Neural cell (in vitro differentiated cells): Measurements from ENCODE around the gene SCLY. TPM values are rescaled to one million over a fixed set of nuclear protein-coding genes. Genes with fewer than 3 reads are reported as not detected.

Source experiments
- H2AFZ ChIP-seq: fragments of 200-600, 300-800 bp; sonication (generic), shearing (Covaris generic); 2 replicates; pipeline ENCODE4 v1.6.0; 2014; ENCODE audit warnings: low read depth, mild to moderate bottlenecking, antibody characterized with exemption, low read length, moderate library complexity
- H3F3A ChIP-seq: fragments of 200-600 bp; shearing (Covaris generic); 2 replicates; pipeline ENCODE4 v1.6.1; 2016; ENCODE audit warnings: mild to moderate bottlenecking, moderate library complexity, mixed read lengths, antibody characterized with exemption, low read length; ENCODE audit not compliant: insufficient read depth, poor library complexity, severe bottlenecking
- H3K27ac ChIP-seq: fragments of 200-600, 300-800 bp; sonication (generic), shearing (Covaris generic); 2 replicates; pipeline ENCODE4 v1.5.1; 2014; ENCODE audit warnings: mild to moderate bottlenecking, low read length, moderate library complexity
- H3K27me3 ChIP-seq: fragments of 300-800, 200-600 bp; sonication (generic), shearing (Covaris generic); 2 replicates; pipeline ENCODE4 v1.6.0; 2014; ENCODE audit warnings: mild to moderate bottlenecking, low read depth, low read length, moderate library complexity; ENCODE audit not compliant: insufficient read depth
- H3K36me3 ChIP-seq: fragments of 300-800, 200-600 bp; sonication (generic), shearing (Covaris generic); 2 replicates; pipeline ENCODE4 v1.5.1; 2014; ENCODE audit warnings: mild to moderate bottlenecking, antibody characterized with exemption, low read length, moderate library complexity; ENCODE audit not compliant: insufficient read depth
- H3K4me2 ChIP-seq: fragments of 300-800, 200-600 bp; sonication (generic), shearing (Covaris generic); 2 replicates; pipeline ENCODE4 v1.6.0; 2014; ENCODE audit warnings: mild to moderate bottlenecking, low read length
- H3K4me3 ChIP-seq: fragments of 300-800, 200-600 bp; sonication (generic), shearing (Covaris generic); 2 replicates; pipeline ENCODE4 v1.5.1; 2014; ENCODE audit warnings: mild to moderate bottlenecking, low read length, moderate library complexity
- H3K79me2 ChIP-seq: fragments of 200-600 bp; shearing (Covaris generic); replicated peaks from 2 replicates; pipeline ENCODE4 v1.6.0; 2014; ENCODE audit warnings: mild to moderate bottlenecking, low read length, moderate library complexity; ENCODE audit not compliant: insufficient read depth
- H3K9ac ChIP-seq: fragments of 300-800, 200-600 bp; sonication (generic), shearing (Covaris generic); 2 replicates; pipeline ENCODE4 v1.6.1; 2016; ENCODE audit warnings: mild to moderate bottlenecking, low read length, mixed read lengths
- H3K9me2 ChIP-seq: fragments of 200-600 bp; shearing (Covaris generic); 2 replicates; pipeline ENCODE4 v1.6.1; 2016; ENCODE audit warnings: mild to moderate bottlenecking, low read length, mixed read lengths; ENCODE audit not compliant: insufficient read depth
- H3K9me3 ChIP-seq: fragments of 200-600, 300-800 bp; sonication (generic), shearing (Covaris generic); 2 replicates; pipeline ENCODE4 v1.6.1; 2016; ENCODE audit warnings: mild to moderate bottlenecking, mixed run types, low read length, moderate library complexity, mixed read lengths
- H4K20me1 ChIP-seq: fragments of 200-600 bp; shearing (Covaris generic); 2 replicates; pipeline ENCODE4 v1.6.1; 2016; ENCODE audit warnings: mild to moderate bottlenecking, mixed run types; ENCODE audit not compliant: insufficient read depth
- CTCF ChIP-seq: fragments of 450-650 bp; IDR thresholded peaks from 2 replicates; pipeline ENCODE4 v1.5.1; 2014; ENCODE audit warnings: antibody characterized with exemption, mild to moderate bottlenecking, moderate library complexity; ENCODE audit not compliant: poor library complexity, severe bottlenecking
- EP300 ChIP-seq: fragments of 450-650 bp; conservative IDR thresholded peaks from 2 replicates; pipeline ENCODE4 v1.6.1; 2014; ENCODE audit warnings: antibody characterized with exemption, mild to moderate bottlenecking, moderate library complexity; ENCODE audit not compliant: poor library complexity, severe bottlenecking
- EZH2 ChIP-seq: fragments of 200-600, 300-800 bp; shearing (Covaris generic), sonication (generic); IDR thresholded peaks from 2 replicates; pipeline ENCODE4 v1.6.1; 2014; ENCODE audit warnings: antibody characterized with exemption, low read length, borderline replicate concordance, mild to moderate bottlenecking; ENCODE audit not compliant: insufficient read depth, poor library complexity, severe bottlenecking
- MXI1 ChIP-seq: fragments of 450-650 bp; conservative IDR thresholded peaks from 2 replicates; pipeline ENCODE4 v1.6.1; 2014; ENCODE audit warnings: antibody characterized with exemption, mild to moderate bottlenecking; ENCODE audit not compliant: poor library complexity, severe bottlenecking
- POLR2AphosphoS5 ChIP-seq: IDR thresholded peaks from 2 replicates; pipeline ENCODE4 v1.6.1; 2012
- RAD21 ChIP-seq: fragments of 450-650 bp; conservative IDR thresholded peaks from 2 replicates; pipeline ENCODE4 v1.6.1; 2014; ENCODE audit warnings: antibody characterized with exemption, mild to moderate bottlenecking, moderate library complexity
- SMC3 ChIP-seq: fragments of 450-650 bp; conservative IDR thresholded peaks from 2 replicates; pipeline ENCODE4 v1.6.1; 2014; ENCODE audit warnings: antibody characterized with exemption, mild to moderate bottlenecking, moderate library complexity; ENCODE audit not compliant: poor library complexity
- TAF1 ChIP-seq: IDR thresholded peaks from 2 replicates; pipeline ENCODE4 v1.6.1; 2012; ENCODE audit warnings: low read depth
- polyA plus RNA-seq: library from polyadenylated mRNA; depleted of rRNA; stranded (reverse); fragments of >200 nt; gene quantifications from 2 replicates; pipeline ENCODE4 v1.2.3, GENCODE V29; 2014
- TF ChIP-seq, protein P1 (sequence below): IDR thresholded peaks from 2 replicates; pipeline ENCODE4 v1.6.1; 2012; ENCODE audit warnings: borderline replicate concordance

The SCLY gene
- polyA plus RNA-seq, 1 donor from 2014 or later, result 15.9 TPM

DNA sequence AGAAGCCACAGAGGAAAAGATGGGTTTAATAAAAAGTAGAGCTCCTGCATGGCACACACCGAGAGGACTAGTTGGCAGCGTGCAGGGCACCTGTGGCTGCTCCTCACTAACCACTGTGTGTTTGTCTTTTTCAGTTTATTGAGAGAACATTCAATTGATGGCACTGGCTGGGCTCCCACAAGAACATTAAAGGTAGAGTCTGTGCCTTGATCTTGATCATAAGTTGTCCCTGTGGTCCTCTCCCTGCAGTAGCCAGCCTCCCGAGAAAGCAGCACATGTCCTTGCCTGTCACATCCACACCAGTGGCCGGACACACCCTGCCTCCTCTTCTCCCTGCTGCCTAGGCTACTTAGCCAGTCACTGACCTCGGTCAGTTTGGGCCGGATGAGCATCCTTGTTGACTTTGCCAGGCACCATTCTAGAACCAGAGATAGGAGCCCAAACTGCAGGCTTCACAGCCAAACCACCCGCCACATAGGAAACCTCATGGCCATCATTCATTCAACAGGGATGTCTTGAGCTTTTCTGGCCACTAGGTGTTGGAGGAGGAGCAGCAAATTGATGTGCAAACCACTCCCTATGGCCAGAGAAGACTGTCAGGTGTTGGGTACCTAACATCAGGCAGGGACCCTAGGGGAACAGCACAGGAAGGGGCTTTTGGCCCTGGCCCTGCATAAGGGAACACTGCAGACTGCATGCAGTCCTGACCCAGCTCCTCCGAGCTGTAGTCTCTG is 30.2 kb upstream of the SCLY start:
- Histone ChIP-seq H3K9ac (no peak overlapping the region), H4K20me1 (no peaks in the 10 kb centered on the region), H3K27me3 (no peaks in the 10 kb centered on the region), H3K4me2 (no peak overlapping the region), H3K27ac (no peak overlapping the region), H3F3A (no peaks in the 10 kb centered on the region), H3K36me3 (no peaks in the 10 kb centered on the region), H3K79me2 (no peaks in the 10 kb centered on the region), H3K4me3 (no peak overlapping the region), H3K9me2 (no peaks in the 10 kb centered on the region), H3K9me3 (no peaks in the 10 kb centered on the region), H2AFZ (no peak overlapping the region)
- no peak for TF ChIP-seq EP300
- no peak for TF ChIP-seq MXI1
- TF ChIP-seq TAF1, result no peak
- no peak for TF ChIP-seq RAD21
- TF ChIP-seq CTCF, result no peak
- TF ChIP-seq, protein P1, sequence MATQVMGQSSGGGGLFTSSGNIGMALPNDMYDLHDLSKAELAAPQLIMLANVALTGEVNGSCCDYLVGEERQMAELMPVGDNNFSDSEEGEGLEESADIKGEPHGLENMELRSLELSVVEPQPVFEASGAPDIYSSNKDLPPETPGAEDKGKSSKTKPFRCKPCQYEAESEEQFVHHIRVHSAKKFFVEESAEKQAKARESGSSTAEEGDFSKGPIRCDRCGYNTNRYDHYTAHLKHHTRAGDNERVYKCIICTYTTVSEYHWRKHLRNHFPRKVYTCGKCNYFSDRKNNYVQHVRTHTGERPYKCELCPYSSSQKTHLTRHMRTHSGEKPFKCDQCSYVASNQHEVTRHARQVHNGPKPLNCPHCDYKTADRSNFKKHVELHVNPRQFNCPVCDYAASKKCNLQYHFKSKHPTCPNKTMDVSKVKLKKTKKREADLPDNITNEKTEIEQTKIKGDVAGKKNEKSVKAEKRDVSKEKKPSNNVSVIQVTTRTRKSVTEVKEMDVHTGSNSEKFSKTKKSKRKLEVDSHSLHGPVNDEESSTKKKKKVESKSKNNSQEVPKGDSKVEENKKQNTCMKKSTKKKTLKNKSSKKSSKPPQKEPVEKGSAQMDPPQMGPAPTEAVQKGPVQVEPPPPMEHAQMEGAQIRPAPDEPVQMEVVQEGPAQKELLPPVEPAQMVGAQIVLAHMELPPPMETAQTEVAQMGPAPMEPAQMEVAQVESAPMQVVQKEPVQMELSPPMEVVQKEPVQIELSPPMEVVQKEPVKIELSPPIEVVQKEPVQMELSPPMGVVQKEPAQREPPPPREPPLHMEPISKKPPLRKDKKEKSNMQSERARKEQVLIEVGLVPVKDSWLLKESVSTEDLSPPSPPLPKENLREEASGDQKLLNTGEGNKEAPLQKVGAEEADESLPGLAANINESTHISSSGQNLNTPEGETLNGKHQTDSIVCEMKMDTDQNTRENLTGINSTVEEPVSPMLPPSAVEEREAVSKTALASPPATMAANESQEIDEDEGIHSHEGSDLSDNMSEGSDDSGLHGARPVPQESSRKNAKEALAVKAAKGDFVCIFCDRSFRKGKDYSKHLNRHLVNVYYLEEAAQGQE, result no peak
- TF ChIP-seq SMC3, result no peak
- TF ChIP-seq EZH2, result no peak
- no peak for TF ChIP-seq POLR2AphosphoS5

- no peaks in the 10 kb centered on the region for H4K20me1 ChIP-seq
- H3K9me3 ChIP-seq, result no peaks in the 10 kb centered on the region
- TF ChIP-seq MXI1, result no peak
- no peak for TF ChIP-seq EZH2
- TF ChIP-seq RAD21, result no peak
- TF ChIP-seq CTCF, result no peak
- TF ChIP-seq POLR2AphosphoS5, result no peak
- no peaks in the 10 kb centered on the region for H3K27me3 ChIP-seq
- H3K27ac ChIP-seq, result no peak overlapping the region
- H3K9me2 ChIP-seq, result no peaks in the 10 kb centered on the region
- H3K9ac ChIP-seq, result no peak overlapping the region
- no peak overlapping the region for H2AFZ ChIP-seq
- no peaks in the 10 kb centered on the region for H3K36me3 ChIP-seq
- no peak overlapping the region for H3K4me2 ChIP-seq
- H3K79me2 ChIP-seq, result no peaks in the 10 kb centered on the region
- H3K4me3 ChIP-seq, result no peak overlapping the region
- no peaks in the 10 kb centered on the region for H3F3A ChIP-seq
These were observed 29.1 kb upstream of the SCLY start for GRCh38 chr2:238031751-238032150.
